ENCODE measurements around the gene CLDN6. TPM values are rescaled to one million over a fixed set of nuclear protein-coding genes. Genes with fewer than 3 reads are reported as not detected.

CLDN6 gene
- total and polyA plus RNA-seq, 9 of the 15 experiments (the other 6 are each of a cell fraction or from before 2014, with no cell fraction given), result 0.22 to 0.75 (median 0.38) TPM; not detected in 3

DNA sequence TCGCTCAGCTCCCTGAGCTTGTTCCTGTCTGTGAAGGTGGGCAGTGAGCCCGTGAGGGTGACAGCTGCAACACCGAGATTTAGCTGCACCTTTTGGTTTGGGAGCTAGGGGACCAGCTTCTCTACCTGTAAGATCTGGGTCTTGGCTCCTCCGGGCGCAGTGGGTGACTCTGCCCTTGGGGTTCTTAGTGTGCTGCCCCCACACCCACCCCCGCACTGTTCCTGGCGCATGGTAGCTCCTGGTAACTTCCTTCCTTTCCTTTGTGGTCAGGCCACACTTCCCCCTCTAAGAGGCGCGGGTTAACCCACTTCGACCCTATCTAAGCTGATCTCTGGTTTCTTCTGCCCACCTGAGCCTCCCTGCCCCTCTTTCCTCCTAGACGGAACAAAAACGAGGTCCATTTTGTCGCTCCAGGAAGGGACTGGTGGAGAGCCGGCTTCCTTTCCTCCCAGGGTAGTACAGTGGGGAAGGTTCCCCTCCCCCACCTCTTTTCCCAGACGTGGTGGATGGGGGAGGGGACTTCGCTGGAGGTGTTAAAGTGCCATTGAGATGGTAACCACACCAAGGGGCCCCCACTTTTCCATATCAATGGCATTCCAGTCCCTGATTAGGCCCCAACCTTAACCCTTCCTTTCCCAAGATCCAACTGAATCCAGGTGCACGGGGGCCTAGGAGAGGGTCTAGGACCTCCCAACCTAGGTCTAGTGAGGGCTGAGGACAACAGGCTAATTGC, 9.9 kb downstream of the CLDN6 start (continued):
- peak in 1 of 2 experiments; percentile 29 for TF ChIP-seq E2F6 (IDR thresholded peaks at IDR 0.05; ENCODE audit: borderline replicate concordance in 1 of 2, extremely low read depth in 1 of 2, insufficient read depth in 1 of 2, insufficient read length in 1 of 2, low read depth in 1 of 2, low read length in 1 of 2, poor library complexity in 1 of 2, severe bottlenecking in 1 of 2)
- TF ChIP-seq IFI16 (CRISPR knock-in tag; IDR thresholded peaks at IDR 0.05), result no peak
- TF ChIP-seq ZNF780A (CRISPR knock-in tag; IDR thresholded peaks at IDR 0.05), result no peak
- TF ChIP-seq, protein P1, sequence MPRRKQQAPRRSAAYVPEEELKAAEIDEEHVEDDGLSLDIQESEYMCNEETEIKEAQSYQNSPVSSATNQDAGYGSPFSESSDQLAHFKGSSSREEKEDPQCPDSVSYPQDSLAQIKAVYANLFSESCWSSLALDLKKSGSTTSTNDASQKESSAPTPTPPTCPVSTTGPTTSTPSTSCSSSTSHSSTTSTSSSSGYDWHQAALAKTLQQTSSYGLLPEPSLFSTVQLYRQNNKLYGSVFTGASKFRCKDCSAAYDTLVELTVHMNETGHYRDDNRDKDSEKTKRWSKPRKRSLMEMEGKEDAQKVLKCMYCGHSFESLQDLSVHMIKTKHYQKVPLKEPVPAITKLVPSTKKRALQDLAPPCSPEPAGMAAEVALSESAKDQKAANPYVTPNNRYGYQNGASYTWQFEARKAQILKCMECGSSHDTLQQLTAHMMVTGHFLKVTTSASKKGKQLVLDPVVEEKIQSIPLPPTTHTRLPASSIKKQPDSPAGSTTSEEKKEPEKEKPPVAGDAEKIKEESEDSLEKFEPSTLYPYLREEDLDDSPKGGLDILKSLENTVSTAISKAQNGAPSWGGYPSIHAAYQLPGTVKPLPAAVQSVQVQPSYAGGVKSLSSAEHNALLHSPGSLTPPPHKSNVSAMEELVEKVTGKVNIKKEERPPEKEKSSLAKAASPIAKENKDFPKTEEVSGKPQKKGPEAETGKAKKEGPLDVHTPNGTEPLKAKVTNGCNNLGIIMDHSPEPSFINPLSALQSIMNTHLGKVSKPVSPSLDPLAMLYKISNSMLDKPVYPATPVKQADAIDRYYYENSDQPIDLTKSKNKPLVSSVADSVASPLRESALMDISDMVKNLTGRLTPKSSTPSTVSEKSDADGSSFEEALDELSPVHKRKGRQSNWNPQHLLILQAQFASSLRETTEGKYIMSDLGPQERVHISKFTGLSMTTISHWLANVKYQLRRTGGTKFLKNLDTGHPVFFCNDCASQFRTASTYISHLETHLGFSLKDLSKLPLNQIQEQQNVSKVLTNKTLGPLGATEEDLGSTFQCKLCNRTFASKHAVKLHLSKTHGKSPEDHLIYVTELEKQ (CRISPR knock-in tag; IDR thresholded peaks at IDR 0.05), result no peak
- no peak for TF ChIP-seq NCOA4 (IDR thresholded peaks at IDR 0.05; ENCODE audit: partially characterized antibody)
- TF ChIP-seq PTBP1 (IDR thresholded peaks at IDR 0.05; ENCODE audit: low read depth, low read length), result no peak
- TF ChIP-seq NEUROD1 (IDR thresholded peaks at IDR 0.05; ENCODE audit: borderline replicate concordance, low read depth, low read length, partially characterized antibody), result peak; percentile 75
- TF ChIP-seq ZNF263 (CRISPR knock-in tag; IDR thresholded peaks at IDR 0.05; ENCODE audit: borderline replicate concordance), result no peak
- no peak for TF ChIP-seq ZNF280B (CRISPR knock-in tag; IDR thresholded peaks at IDR 0.05)
- no peak for TF ChIP-seq TRIM28 (IDR thresholded peaks at IDR 0.05)
- no peak for TF ChIP-seq LARP7 (IDR thresholded peaks at IDR 0.05)
- TF ChIP-seq NFIC (IDR thresholded peaks at IDR 0.05), result peak; percentile 11; the same call in 1 of the 2 replicates
- peak; percentile 22; the same call in 1 of the 2 replicates for TF ChIP-seq ZBTB9 (CRISPR knock-in tag; IDR thresholded peaks at IDR 0.05)
- TF ChIP-seq ZFP1 (CRISPR knock-in tag; IDR thresholded peaks at IDR 0.05), result no peak
- no peak for TF ChIP-seq KDM5B (IDR thresholded peaks at IDR 0.05; ENCODE audit: insufficient replicate concordance, low read depth, low read length)
- peak; percentile 75 for TF ChIP-seq SMARCA4 (IDR thresholded peaks at IDR 0.05)
- TF ChIP-seq PHTF2 (CRISPR knock-in tag; IDR thresholded peaks at IDR 0.05), result no peak
- TF ChIP-seq ZNF695 (CRISPR knock-in tag; IDR thresholded peaks at IDR 0.05), result no peak
- TF ChIP-seq TARDBP (IDR thresholded peaks at IDR 0.05), result no peak
- TF ChIP-seq, protein P2, sequence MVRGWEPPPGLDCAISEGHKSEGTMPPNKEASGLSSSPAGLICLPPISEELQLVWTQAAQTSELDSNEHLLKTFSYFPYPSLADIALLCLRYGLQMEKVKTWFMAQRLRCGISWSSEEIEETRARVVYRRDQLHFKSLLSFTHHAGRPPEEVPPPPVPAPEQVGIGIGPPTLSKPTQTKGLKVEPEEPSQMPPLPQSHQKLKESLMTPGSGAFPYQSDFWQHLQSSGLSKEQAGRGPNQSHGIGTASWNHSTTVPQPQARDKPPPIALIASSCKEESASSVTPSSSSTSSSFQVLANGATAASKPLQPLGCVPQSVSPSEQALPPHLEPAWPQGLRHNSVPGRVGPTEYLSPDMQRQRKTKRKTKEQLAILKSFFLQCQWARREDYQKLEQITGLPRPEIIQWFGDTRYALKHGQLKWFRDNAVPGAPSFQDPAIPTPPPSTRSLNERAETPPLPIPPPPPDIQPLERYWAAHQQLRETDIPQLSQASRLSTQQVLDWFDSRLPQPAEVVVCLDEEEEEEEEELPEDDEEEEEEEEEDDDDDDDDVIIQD (CRISPR knock-in tag; IDR thresholded peaks at IDR 0.05), result no peak

All from K562 (cell line).